ENCODE measurements around the gene NTRK2. TPM values are rescaled to one million over a fixed set of nuclear protein-coding genes. Genes with fewer than 3 reads are reported as not detected.
A peak's percentile ranks its signal among the peaks of the same experiment; 100 is the strongest.

NTRK2 gene
- total RNA-seq, 1 donor from 2014 or later, result 0.02 TPM

DNA sequence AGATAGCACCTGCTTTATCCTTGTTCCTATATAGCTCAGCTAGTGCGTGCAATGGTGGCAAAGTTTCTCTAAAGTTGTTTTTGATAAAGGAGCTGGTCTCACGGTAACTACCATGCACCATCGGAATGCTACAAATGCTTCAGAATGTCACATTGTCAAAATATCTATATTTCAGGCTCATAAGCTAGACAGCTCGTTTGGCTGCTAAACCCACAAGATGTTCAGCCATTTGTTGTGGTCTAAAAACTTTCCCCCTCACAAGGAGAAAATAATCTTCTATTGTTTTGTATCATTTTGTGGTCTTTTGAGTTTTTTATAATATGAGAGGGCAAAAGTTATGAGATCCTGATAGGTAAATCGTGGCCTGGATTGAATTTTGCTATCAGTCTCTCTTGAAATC lies 137.9 kb downstream of the NTRK2 start:
- no peak overlapping the region for H3K4me2 ChIP-seq
- H3K4me1 Mint-ChIP-seq, result peaks cover 37% of the 10 kb centered on the region
- no peaks in the 10 kb centered on the region for H3K36me3 Mint-ChIP-seq
- H3K79me2 ChIP-seq (ENCODE audit: low read depth), result no peaks in the 10 kb centered on the region
- DNase-seq (ENCODE audit: low spot score), result no peak
- H3K4me3 Mint-ChIP-seq, result no peak overlapping the region
- no peaks in the 10 kb centered on the region for H3K9me3 Mint-ChIP-seq
- peaks cover 16% of the 10 kb centered on the region for H3F3A ChIP-seq (ENCODE audit: low read depth)
- H3K27ac Mint-ChIP-seq, result no peak overlapping the region
- H3K27ac ChIP-seq, result no peak overlapping the region
- no peaks in the 10 kb centered on the region for H3K27me3 ChIP-seq
- H3K27me3 Mint-ChIP-seq (ENCODE audit: insufficient read depth, low read depth), result no peaks in the 10 kb centered on the region
- no peak overlapping the region for H3K4me3 ChIP-seq
- no peaks in the 10 kb centered on the region for H3K36me3 ChIP-seq
- TF ChIP-seq EZH2 (IDR thresholded peaks at IDR 0.05), result no peak
- no peaks in the 10 kb centered on the region for H3K9me3 ChIP-seq (ENCODE audit: low read depth)
- peaks cover 27% of the 10 kb centered on the region for H3K4me1 ChIP-seq
- H3K9ac ChIP-seq, result no peak overlapping the region
- no peaks in the 10 kb centered on the region for H4K20me1 ChIP-seq (ENCODE audit: low read depth)
- H2AFZ ChIP-seq (replicated peaks), result no peak overlapping the region

DNA sequence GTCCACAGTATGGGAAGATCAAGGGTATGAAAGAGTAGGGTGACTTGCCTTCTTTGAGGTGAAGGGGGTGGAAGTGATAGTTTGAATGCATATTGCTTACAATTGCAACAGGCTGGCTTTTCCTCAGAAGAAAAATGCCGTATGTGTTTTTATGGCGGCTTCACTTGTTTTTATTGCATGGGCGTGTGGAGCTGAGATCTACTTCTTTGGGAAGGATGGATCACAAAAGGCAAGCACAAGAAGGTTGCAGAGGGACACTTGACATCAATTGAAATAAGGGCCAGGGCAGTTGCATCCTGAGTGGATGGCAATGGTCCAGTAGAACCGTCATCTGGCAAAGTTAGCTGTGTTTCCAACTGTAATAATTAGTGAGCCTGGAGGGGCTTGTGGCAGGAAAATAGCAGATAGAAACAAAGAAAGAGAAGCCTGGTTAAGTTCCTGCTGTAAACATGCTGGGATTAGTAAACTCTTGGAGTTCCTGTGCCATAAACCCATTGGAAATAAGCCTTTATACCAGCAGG lies 138.4 kb downstream of the NTRK2 start:
- H4K20me1 ChIP-seq (ENCODE audit: low read depth), result no peaks in the 10 kb centered on the region
- no peak overlapping the region for H3K27ac ChIP-seq
- H3K27me3 ChIP-seq, result no peaks in the 10 kb centered on the region
- Mint-ChIP-seq H3K27ac (no peak overlapping the region), H3K27me3 (ENCODE audit: insufficient read depth, low read depth) (no peaks in the 10 kb centered on the region), H3K9me3 (no peaks in the 10 kb centered on the region), H3K4me1 (peaks cover 42% of the 10 kb centered on the region), H3K36me3 (no peaks in the 10 kb centered on the region), H3K4me3 (no peak overlapping the region)
- no peaks in the 10 kb centered on the region for H3K79me2 ChIP-seq (ENCODE audit: low read depth)
- peaks cover 32% of the 10 kb centered on the region for H3K4me1 ChIP-seq
- no peaks in the 10 kb centered on the region for H3K36me3 ChIP-seq
- no peak for DNase-seq (ENCODE audit: low spot score)
- H2AFZ ChIP-seq (replicated peaks), result no peak overlapping the region
- TF ChIP-seq, protein P1, sequence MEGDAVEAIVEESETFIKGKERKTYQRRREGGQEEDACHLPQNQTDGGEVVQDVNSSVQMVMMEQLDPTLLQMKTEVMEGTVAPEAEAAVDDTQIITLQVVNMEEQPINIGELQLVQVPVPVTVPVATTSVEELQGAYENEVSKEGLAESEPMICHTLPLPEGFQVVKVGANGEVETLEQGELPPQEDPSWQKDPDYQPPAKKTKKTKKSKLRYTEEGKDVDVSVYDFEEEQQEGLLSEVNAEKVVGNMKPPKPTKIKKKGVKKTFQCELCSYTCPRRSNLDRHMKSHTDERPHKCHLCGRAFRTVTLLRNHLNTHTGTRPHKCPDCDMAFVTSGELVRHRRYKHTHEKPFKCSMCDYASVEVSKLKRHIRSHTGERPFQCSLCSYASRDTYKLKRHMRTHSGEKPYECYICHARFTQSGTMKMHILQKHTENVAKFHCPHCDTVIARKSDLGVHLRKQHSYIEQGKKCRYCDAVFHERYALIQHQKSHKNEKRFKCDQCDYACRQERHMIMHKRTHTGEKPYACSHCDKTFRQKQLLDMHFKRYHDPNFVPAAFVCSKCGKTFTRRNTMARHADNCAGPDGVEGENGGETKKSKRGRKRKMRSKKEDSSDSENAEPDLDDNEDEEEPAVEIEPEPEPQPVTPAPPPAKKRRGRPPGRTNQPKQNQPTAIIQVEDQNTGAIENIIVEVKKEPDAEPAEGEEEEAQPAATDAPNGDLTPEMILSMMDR (IDR thresholded peaks at IDR 0.05), result no peak
- TF ChIP-seq EZH2phosphoT487 (IDR thresholded peaks at IDR 0.05) (no peak), EZH2 (IDR thresholded peaks at IDR 0.05) (no peak)
- no peak overlapping the region for H3K4me3 ChIP-seq
- H3K9me3 ChIP-seq (ENCODE audit: low read depth), result no peaks in the 10 kb centered on the region
- peaks cover 16% of the 10 kb centered on the region for H3F3A ChIP-seq (ENCODE audit: low read depth)
- no peak overlapping the region for H3K9ac ChIP-seq
- no peak overlapping the region for H3K4me2 ChIP-seq

DNA sequence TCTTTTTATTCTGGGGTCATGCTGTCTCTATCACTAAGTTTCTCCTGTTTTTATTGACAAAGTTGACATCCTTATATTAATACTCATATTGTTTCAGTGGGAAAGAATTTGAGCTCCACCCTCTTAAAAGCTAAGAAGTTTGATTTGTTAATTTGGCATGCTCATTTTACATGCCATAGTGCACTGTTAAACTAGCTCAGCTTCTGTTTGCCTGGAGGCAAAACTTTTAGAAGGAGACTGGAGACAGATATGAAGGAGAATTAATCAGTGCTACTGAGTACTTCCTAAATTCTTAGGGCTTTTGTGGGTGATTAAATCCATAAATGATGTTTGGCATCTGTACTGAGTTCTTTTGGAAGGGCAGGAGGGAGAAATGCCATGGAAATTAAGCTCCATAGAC lies 138.9 kb downstream of the NTRK2 start:
- no peak for TF ChIP-seq EZH2phosphoT487 (IDR thresholded peaks at IDR 0.05)
- TF ChIP-seq, protein P1 (IDR thresholded peaks at IDR 0.05), result no peak
- no peak for TF ChIP-seq EZH2 (IDR thresholded peaks at IDR 0.05)
- Mint-ChIP-seq H3K4me3 (no peak overlapping the region), H3K4me1 (peaks cover 47% of the 10 kb centered on the region), H3K9me3 (no peaks in the 10 kb centered on the region), H3K27ac (no peak overlapping the region), H3K36me3 (no peaks in the 10 kb centered on the region), H3K27me3 (ENCODE audit: insufficient read depth, low read depth) (no peaks in the 10 kb centered on the region)
- no peaks in the 10 kb centered on the region for H3K9me3 ChIP-seq (ENCODE audit: low read depth)
- H4K20me1 ChIP-seq (ENCODE audit: low read depth), result no peaks in the 10 kb centered on the region
- no peak overlapping the region for H3K4me2 ChIP-seq
- H3K4me3 ChIP-seq, result no peak overlapping the region
- peaks cover 37% of the 10 kb centered on the region for H3K4me1 ChIP-seq
- H3K79me2 ChIP-seq (ENCODE audit: low read depth), result no peaks in the 10 kb centered on the region
- no peaks in the 10 kb centered on the region for H3K27me3 ChIP-seq
- DNase-seq (ENCODE audit: low spot score), result no peak
- no peak overlapping the region for H3K9ac ChIP-seq
- H3K27ac ChIP-seq, result no peak overlapping the region
- H3K36me3 ChIP-seq, result no peaks in the 10 kb centered on the region
- peaks cover 16% of the 10 kb centered on the region for H3F3A ChIP-seq (ENCODE audit: low read depth)
- H2AFZ ChIP-seq (replicated peaks), result no peak overlapping the region

DNA sequence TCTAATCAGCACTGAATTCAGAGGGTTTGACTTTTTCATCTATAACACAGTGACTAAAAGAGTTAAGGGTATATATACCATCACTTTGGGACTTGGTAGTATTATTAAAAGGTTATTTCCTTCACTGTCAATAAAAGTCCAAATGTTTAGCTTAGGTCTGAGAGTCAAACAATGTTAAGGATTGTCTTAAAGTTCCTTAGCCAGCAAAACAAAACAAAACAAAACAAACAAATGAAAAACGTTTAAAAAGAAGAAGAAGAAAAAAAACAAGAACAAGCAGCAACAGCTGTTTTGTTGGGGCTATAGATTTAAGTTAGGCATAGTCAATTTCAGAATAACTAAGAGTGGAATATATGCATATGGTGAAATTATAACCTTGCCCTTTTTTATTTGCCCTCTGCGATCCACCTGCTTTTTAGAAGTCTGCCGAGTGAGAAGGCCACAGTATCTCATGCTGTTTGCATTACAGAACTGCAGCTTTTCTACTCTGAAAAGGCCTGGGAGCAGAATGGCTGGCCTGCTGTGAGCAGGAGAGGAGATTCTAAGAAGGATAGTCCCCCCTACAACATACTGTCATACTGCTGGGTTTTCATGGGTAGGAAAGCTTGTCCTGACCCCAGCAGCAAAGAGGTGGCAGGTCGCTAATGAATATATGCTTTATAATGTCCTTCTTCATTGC lies 141.7 kb downstream of the NTRK2 start:
- Histone ChIP-seq H3K36me3 (no peaks in the 10 kb centered on the region), H3K9ac (no peak overlapping the region), H3K4me3 (no peak overlapping the region), H3K4me2 (peak overlapping the region; percentile 56), H3K4me1 (peaks cover 38% of the 10 kb centered on the region), H3K27me3 (no peaks in the 10 kb centered on the region), H2AFZ (replicated peaks) (no peak overlapping the region), H3K79me2 (ENCODE audit: low read depth) (no peaks in the 10 kb centered on the region), H3K27ac (no peak overlapping the region), H3K9me3 (ENCODE audit: low read depth) (no peaks in the 10 kb centered on the region), H3F3A (ENCODE audit: low read depth) (peaks cover 16% of the 10 kb centered on the region), H4K20me1 (ENCODE audit: low read depth) (no peaks in the 10 kb centered on the region)
- Mint-ChIP-seq H3K27ac (peak overlapping the region; percentile 6), H3K27me3 (ENCODE audit: insufficient read depth, low read depth) (peaks cover 3% of the 10 kb centered on the region), H3K36me3 (no peaks in the 10 kb centered on the region), H3K4me1 (peaks cover 44% of the 10 kb centered on the region), H3K9me3 (no peaks in the 10 kb centered on the region), H3K4me3 (no peak overlapping the region)
- peak; percentile 46 for DNase-seq (ENCODE audit: low spot score)
- TF ChIP-seq, protein P1 (IDR thresholded peaks at IDR 0.05), result no peak
- no peak for TF ChIP-seq EZH2phosphoT487 (IDR thresholded peaks at IDR 0.05)
- no peak for TF ChIP-seq EZH2 (IDR thresholded peaks at IDR 0.05)

Measured in neural progenitor cell (in vitro differentiated cells).